Kidney (tissue), 14 donors: ENCODE data around the gene SULT2B1. TPM values are rescaled to one million over a fixed set of nuclear protein-coding genes. Genes with fewer than 3 reads are reported as not detected.
A peak's percentile ranks its signal among the peaks of the same experiment; 100 is the strongest.

ENCODE experiments used
- DNase-seq, 5 donors: peaks; one replicate each; pipeline ENCODE4 v3.0.0-alpha.2; 2013 to 2020
- FAIRE-seq: peaks from 2 replicates; lab custom pipeline; 2012; peaks lifted over from hg19 to GRCh38; lab: Jason Lieb, UNC
- H3K27ac ChIP-seq, 2 donors: one replicate each; pipeline ENCODE4 v1.7.0; 2013; ENCODE audit warnings: low read depth in 2 of 2, low read length in 2 of 2, inconsistent platforms in 1 of 2
- H3K27me3 ChIP-seq: one replicate; pipeline ENCODE4 v1.7.1; 2013; ENCODE audit warnings: low read length, inconsistent platforms; ENCODE audit not compliant: control insufficient read depth, insufficient read depth
- H3K36me3 ChIP-seq, 3 donors: one replicate each; pipeline versions ENCODE4 v1.7.0 to v1.7.1; 2013; ENCODE audit warnings: low read length in 3 of 3, control low read depth in 1 of 3, inconsistent platforms in 1 of 3; ENCODE audit not compliant: insufficient read depth in 3 of 3, control insufficient read depth in 2 of 3
- H3K4me1 ChIP-seq, 3 donors: one replicate each; pipeline versions ENCODE4 v1.7.0 to v1.7.1; 2013; ENCODE audit warnings: low read length in 3 of 3, inconsistent platforms in 1 of 3, low read depth in 1 of 3; ENCODE audit not compliant: control insufficient read depth in 2 of 3, insufficient read depth in 2 of 3
- H3K4me3 ChIP-seq, 3 donors: one replicate each; pipeline versions ENCODE4 v1.7.0 to v1.8.1; 2013; ENCODE audit warnings: low read length in 3 of 3, control low read depth in 1 of 3, inconsistent platforms in 1 of 3
- H3K9ac ChIP-seq, 3 donors: one replicate each; pipeline versions ENCODE4 v1.7.0 to v1.7.1; 2013; ENCODE audit warnings: low read length in 3 of 3, control low read depth in 1 of 3, inconsistent platforms in 1 of 3
- H3K9me3 ChIP-seq, 3 donors: one replicate each; pipeline versions ENCODE4 v1.7.0 to v1.7.1; 2013; ENCODE audit warnings: low read length in 3 of 3, control low read depth in 1 of 3, inconsistent platforms in 1 of 3; ENCODE audit not compliant: control insufficient read depth in 2 of 3, insufficient read depth in 1 of 3
- intact Hi-C: fragments of 100-400 bp; cut with DNase I; formaldehyde crosslinking; loops from one replicate; pipeline ENCODE4 v1.11.1; 2022
- polyA plus RNA-seq: library from polyadenylated mRNA; stranded (reverse); fragments of 350-450 nt; fragmentation: Illumina TruSeq; extraction: RNeasy Lipid Tissue Mini Kit (QIAGEN cat#74804); gene quantifications from one replicate; pipeline ENCODE4 v1.2.3, GENCODE V29; 2014; ENCODE audit warnings: low read depth, low replicate concordance; ENCODE audit not compliant: insufficient read depth
- total RNA-seq: library from RNA; stranded (reverse); fragmentation: NEBNext Ultra II Directional; extraction: Animal tissue kit (Norgen Biotek cat#: 25700); gene quantifications from one replicate; pipeline ENCODE4 v1.2.1, GENCODE V29; 2021
- TF ChIP-seq, protein P1 (sequence below): IDR thresholded peaks from 3 replicates; pipeline ENCODE4 v1.5.1; 2012; ENCODE audit warnings: mild to moderate bottlenecking, moderate library complexity, borderline replicate concordance; ENCODE audit not compliant: insufficient read depth; ENCODE audit errors: extremely low read depth
- donor health status: control.
- donor health status: control.
- donor health status: control.
- donor health status: control.
- donor health status: control.
- donor health status: DM: yes; HTN: yes; CAD: no.
- donor health status: Normal renal cell carcinoma (clear cell type).

Gene SULT2B1
- total and polyA plus RNA-seq, 2 donors from 2014 or later, result 2.3 TPM

- no peak overlapping the region for H3K9ac ChIP-seq
- H3K4me3 ChIP-seq, result peak overlapping the region in 1 of 3 donors; percentile 28
- H3K4me1 ChIP-seq, result peaks cover 0 to 7% (median 2%) of the 10 kb centered on the region in 3 donors
- no peaks in the 10 kb centered on the region for H3K36me3 ChIP-seq
- H3K27me3 ChIP-seq, result peaks cover 13% of the 10 kb centered on the region
- DNase-seq (no peak), FAIRE-seq (no peak)
- intact Hi-C loops, result no loop called here
- TF ChIP-seq, protein P1, sequence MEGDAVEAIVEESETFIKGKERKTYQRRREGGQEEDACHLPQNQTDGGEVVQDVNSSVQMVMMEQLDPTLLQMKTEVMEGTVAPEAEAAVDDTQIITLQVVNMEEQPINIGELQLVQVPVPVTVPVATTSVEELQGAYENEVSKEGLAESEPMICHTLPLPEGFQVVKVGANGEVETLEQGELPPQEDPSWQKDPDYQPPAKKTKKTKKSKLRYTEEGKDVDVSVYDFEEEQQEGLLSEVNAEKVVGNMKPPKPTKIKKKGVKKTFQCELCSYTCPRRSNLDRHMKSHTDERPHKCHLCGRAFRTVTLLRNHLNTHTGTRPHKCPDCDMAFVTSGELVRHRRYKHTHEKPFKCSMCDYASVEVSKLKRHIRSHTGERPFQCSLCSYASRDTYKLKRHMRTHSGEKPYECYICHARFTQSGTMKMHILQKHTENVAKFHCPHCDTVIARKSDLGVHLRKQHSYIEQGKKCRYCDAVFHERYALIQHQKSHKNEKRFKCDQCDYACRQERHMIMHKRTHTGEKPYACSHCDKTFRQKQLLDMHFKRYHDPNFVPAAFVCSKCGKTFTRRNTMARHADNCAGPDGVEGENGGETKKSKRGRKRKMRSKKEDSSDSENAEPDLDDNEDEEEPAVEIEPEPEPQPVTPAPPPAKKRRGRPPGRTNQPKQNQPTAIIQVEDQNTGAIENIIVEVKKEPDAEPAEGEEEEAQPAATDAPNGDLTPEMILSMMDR, result no peak
- no peak overlapping the region for H3K27ac ChIP-seq
- H3K9me3 ChIP-seq, result peaks cover 0 to 3% (median 0%) of the 10 kb centered on the region in 3 donors
Observed at GRCh38 chr19:48512504-48513288, 39.3 kb upstream of the SULT2B1 start.

GRCh38 chr19:48513289-48514122 lies 38.5 kb upstream of the SULT2B1 start:
- Histone ChIP-seq H3K9me3 (peaks cover 0 to 3% (median 0%) of the 10 kb centered on the region in 3 donors), H3K9ac (peak overlapping the region in 1 of 3 donors; percentile 46), H3K36me3 (no peaks in the 10 kb centered on the region), H3K27ac (peak overlapping the region in 1 of 2 donors; percentile 5), H3K4me1 (peaks cover 0 to 7% (median 2%) of the 10 kb centered on the region in 3 donors), H3K27me3 (peaks cover 13% of the 10 kb centered on the region), H3K4me3 (peak overlapping the region in 2 of 3 donors; percentile 4 to 63)
- FAIRE-seq (no peak), DNase-seq (peak; percentile 76 to 89 (median 85))
- TF ChIP-seq, protein P1, result no peak
- intact Hi-C loops, result no loop called here

DNA sequence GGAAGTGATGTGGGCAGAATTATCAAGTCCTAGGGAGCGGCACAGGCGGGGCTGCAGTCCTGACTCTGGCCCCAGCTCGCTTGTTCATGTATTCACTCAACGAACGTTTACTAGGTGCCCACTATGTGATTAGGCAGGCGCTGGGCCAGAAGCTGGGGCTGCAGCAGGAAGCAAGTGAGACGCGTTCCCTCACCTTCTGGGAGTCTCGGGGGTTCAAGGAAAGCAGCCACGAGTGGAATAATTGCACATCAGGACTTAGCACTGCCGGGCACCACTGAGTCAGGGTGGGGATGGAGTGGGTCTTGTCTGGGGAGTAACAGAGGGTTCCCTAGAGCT lies 37.9 kb upstream of the SULT2B1 start:
- TF ChIP-seq, protein P1, result no peak
- Histone ChIP-seq H3K4me3 (no peak overlapping the region), H3K36me3 (no peaks in the 10 kb centered on the region), H3K27me3 (peaks cover 13% of the 10 kb centered on the region), H3K4me1 (peaks cover 0 to 7% (median 2%) of the 10 kb centered on the region in 3 donors), H3K9me3 (peaks cover 0 to 3% (median 0%) of the 10 kb centered on the region in 3 donors), H3K9ac (no peak overlapping the region), H3K27ac (no peak overlapping the region)
- FAIRE-seq (no peak), DNase-seq (no peak)
- intact Hi-C loops, result no loop called here
